ENCODE measurements around the gene ARL2BP. TPM values are rescaled to one million over a fixed set of nuclear protein-coding genes. Genes with fewer than 3 reads are reported as not detected.
"Not testable (repeated sequence)": the region's sequence is repeated elsewhere in the genome, so short reads cannot be mapped to it uniquely, and the experiment has no call there.

The ARL2BP gene
- total and polyA plus RNA-seq, 2 of the 13 experiments (the other 11 are each of a cell fraction or from before 2014, with no cell fraction given) = 64.3 to 67.6 TPM

- Histone ChIP-seq H3K4me2 (ENCODE audit: low read depth, low read length) (peak overlapping the region; percentile 37), H3K79me2 (ENCODE audit: insufficient read depth, low read length) (peaks cover 28% of the 10 kb centered on the region), H3K27ac (ENCODE audit: extremely low read length, insufficient read depth, low read length) (peak overlapping the region; percentile 48), H3K4me1 (ENCODE audit: insufficient read depth, low read length) (peaks cover 64% of the 10 kb centered on the region), H3K36me3 (replicated peaks in 1 of 2; ENCODE audit: control insufficient read depth in 1 of 2, insufficient read depth in 2 of 2, low read length in 2 of 2) (peaks cover 11 to 16% of the 10 kb centered on the region in 2 experiments; a peak in 4 of 5 replicates)
- H3K9ac ChIP-seq (ENCODE audit: insufficient read depth, low read depth, low read length); in situ Hi-C loops (cut with HindIII; ENCODE audit: extremely low pct_ligation_motif_present, low pct_unique_long_range_greater_than_20kb); H3K4me3 ChIP-seq (replicated peaks in 1 of 3; ENCODE audit: insufficient read depth in 1 of 3, low read depth in 2 of 3, low read length in 3 of 3); BruUV-seq (replicated peaks); H2AFZ ChIP-seq (ENCODE audit: low read length); H4K20me1 ChIP-seq (ENCODE audit: insufficient read depth, low read length); H3K27me3 ChIP-seq (ENCODE audit: control insufficient read depth in 1 of 2, insufficient read depth in 2 of 2, low read length in 2 of 2); intact Hi-C loops (cut with micrococcal nuclease; ENCODE audit: unreplicated experiment); CTCF ChIA-PET (ENCODE audit: low intra/inter-chr PET ratio, low total read pairs); H3K9me3 ChIP-seq (ENCODE audit: low read length); DNase-seq (ENCODE audit: low spot score); TF ChIP-seq FOXP1, NR2F6 (IDR thresholded peaks at IDR 0.05): not testable (repeated sequence)
- ATAC-seq = peak; percentile 5; the same call in 2 of the 3 replicates
- POLR2A ChIA-PET = interaction anchor here (1.3 kb wide), 1 partner anchor 13 kb away, joined by 4 read pairs; no protein-coding TSS in a partner anchor
- FAIRE-seq = peak; percentile 78
- 11% methylated on average over 2 of the region's 2 CpGs for WGBS (ENCODE audit: low lambda C conversion rate)
- TF ChIP-seq MYC (CRISPR knock-in tag; IDR thresholded peaks at IDR 0.05; ENCODE audit: borderline replicate concordance) (0 out of 2 replicates have a peak, but pooled peaks have one; percentile 19), FOXP1 (CRISPR knock-in tag; IDR thresholded peaks at IDR 0.05) (peak; percentile 29; the same call in 1 of the 2 replicates), RARA (CRISPR knock-in tag; IDR thresholded peaks at IDR 0.05) (peak; percentile 28; the same call in 1 of the 2 replicates), SALL1 (CRISPR knock-in tag; IDR thresholded peaks at IDR 0.05) (0 out of 2 replicates have a peak, but pooled peaks have one; percentile 21), DMTF1 (CRISPR knock-in tag; IDR thresholded peaks at IDR 0.05) (0 out of 2 replicates have a peak, but pooled peaks have one; percentile 6), CEBPG (CRISPR knock-in tag; IDR thresholded peaks at IDR 0.05) (peak; percentile 71), AKAP8 (CRISPR knock-in tag; IDR thresholded peaks at IDR 0.05) (0 out of 2 replicates have a peak, but pooled peaks have one; percentile 52), CEBPB (IDR thresholded peaks at IDR 0.05; ENCODE audit: borderline replicate concordance, low read depth, low read length) (peak; percentile 12; the same call in 1 of the 2 replicates), MED1 (CRISPR knock-in tag; IDR thresholded peaks at IDR 0.05) (peak; percentile 27; the same call in 1 of the 2 replicates), ZNF12 (CRISPR knock-in tag; IDR thresholded peaks at IDR 0.05) (peak; percentile 86), HNF4A (CRISPR knock-in tag; IDR thresholded peaks at IDR 0.05) (peak; percentile 49), NR2F6 (CRISPR knock-in tag; IDR thresholded peaks at IDR 0.05) (peak; percentile 29; the same call in 1 of the 2 replicates), ETV5 (CRISPR knock-in tag; IDR thresholded peaks at IDR 0.05; ENCODE audit: borderline replicate concordance) (0 out of 2 replicates have a peak, but pooled peaks have one; percentile 20), SP4 (CRISPR knock-in tag; IDR thresholded peaks at IDR 0.05) (peak; percentile 48; the same call in 1 of the 2 replicates)
- TF ChIP-seq, protein P1, sequence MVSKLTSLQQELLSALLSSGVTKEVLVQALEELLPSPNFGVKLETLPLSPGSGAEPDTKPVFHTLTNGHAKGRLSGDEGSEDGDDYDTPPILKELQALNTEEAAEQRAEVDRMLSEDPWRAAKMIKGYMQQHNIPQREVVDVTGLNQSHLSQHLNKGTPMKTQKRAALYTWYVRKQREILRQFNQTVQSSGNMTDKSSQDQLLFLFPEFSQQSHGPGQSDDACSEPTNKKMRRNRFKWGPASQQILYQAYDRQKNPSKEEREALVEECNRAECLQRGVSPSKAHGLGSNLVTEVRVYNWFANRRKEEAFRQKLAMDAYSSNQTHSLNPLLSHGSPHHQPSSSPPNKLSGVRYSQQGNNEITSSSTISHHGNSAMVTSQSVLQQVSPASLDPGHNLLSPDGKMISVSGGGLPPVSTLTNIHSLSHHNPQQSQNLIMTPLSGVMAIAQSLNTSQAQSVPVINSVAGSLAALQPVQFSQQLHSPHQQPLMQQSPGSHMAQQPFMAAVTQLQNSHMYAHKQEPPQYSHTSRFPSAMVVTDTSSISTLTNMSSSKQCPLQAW (CRISPR knock-in tag; IDR thresholded peaks at IDR 0.05) = 0 out of 2 replicates have a peak, but pooled peaks have one; percentile 24
- TF ChIP-seq, protein P2, sequence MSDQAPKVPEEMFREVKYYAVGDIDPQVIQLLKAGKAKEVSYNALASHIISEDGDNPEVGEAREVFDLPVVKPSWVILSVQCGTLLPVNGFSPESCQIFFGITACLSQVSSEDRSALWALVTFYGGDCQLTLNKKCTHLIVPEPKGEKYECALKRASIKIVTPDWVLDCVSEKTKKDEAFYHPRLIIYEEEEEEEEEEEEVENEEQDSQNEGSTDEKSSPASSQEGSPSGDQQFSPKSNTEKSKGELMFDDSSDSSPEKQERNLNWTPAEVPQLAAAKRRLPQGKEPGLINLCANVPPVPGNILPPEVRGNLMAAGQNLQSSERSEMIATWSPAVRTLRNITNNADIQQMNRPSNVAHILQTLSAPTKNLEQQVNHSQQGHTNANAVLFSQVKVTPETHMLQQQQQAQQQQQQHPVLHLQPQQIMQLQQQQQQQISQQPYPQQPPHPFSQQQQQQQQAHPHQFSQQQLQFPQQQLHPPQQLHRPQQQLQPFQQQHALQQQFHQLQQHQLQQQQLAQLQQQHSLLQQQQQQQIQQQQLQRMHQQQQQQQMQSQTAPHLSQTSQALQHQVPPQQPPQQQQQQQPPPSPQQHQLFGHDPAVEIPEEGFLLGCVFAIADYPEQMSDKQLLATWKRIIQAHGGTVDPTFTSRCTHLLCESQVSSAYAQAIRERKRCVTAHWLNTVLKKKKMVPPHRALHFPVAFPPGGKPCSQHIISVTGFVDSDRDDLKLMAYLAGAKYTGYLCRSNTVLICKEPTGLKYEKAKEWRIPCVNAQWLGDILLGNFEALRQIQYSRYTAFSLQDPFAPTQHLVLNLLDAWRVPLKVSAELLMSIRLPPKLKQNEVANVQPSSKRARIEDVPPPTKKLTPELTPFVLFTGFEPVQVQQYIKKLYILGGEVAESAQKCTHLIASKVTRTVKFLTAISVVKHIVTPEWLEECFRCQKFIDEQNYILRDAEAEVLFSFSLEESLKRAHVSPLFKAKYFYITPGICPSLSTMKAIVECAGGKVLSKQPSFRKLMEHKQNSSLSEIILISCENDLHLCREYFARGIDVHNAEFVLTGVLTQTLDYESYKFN (CRISPR knock-in tag; conservative IDR thresholded peaks at IDR 0.05) = peak; percentile 3; the same call in 1 of the 2 replicates
Measured at GRCh38 chr16:57267343-57267742, 22.3 kb downstream of the ARL2BP start.
